Nephron progenitor cell (in vitro differentiated cells): ENCODE data around the gene CHAC1.

Source experiments
- DNase-seq: peaks from one replicate; pipeline ENCODE4 v3.0.0; 2021
- H3K27ac Mint-ChIP-seq: 2 replicates; pipeline ENCODE4 v1.8.0; 2021; ENCODE audit warnings: mild to moderate bottlenecking, moderate library complexity, mixed read lengths
- H3K27me3 Mint-ChIP-seq: 2 replicates; pipeline ENCODE4 v1.8.0; 2021; ENCODE audit warnings: mild to moderate bottlenecking, low read depth, mixed read lengths; ENCODE audit not compliant: poor library complexity
- H3K36me3 Mint-ChIP-seq: 2 replicates; pipeline ENCODE4 v1.8.0; 2021; ENCODE audit warnings: low read depth, mixed read lengths
- H3K4me1 Mint-ChIP-seq: 2 replicates; pipeline ENCODE4 v1.8.0; 2021; ENCODE audit warnings: mixed read lengths
- H3K4me3 Mint-ChIP-seq: 2 replicates; pipeline ENCODE4 v1.8.0; 2021; ENCODE audit warnings: mild to moderate bottlenecking, moderate library complexity, mixed read lengths
- H3K9me3 Mint-ChIP-seq: 2 replicates; pipeline ENCODE4 v1.8.0; 2021; ENCODE audit warnings: mild to moderate bottlenecking, moderate library complexity, mixed read lengths
- CTCF ChIP-seq: fragments of 200-600 bp; sonication (generic); IDR thresholded peaks from 2 replicates; pipeline ENCODE4 v1.5.0; 2021; ENCODE audit warnings: antibody characterized with exemption

The CHAC1 gene

GRCh38 chr15:40968290-40969085 is 15.2 kb downstream of the CHAC1 start:
- DNase-seq, result no peak
- H3K27me3 Mint-ChIP-seq, result peaks cover 14% of the 10 kb centered on the region
- peaks cover 44% of the 10 kb centered on the region for H3K4me1 Mint-ChIP-seq
- no peak for TF ChIP-seq CTCF
- no peak overlapping the region for H3K4me3 Mint-ChIP-seq
- no peaks in the 10 kb centered on the region for H3K36me3 Mint-ChIP-seq
- H3K9me3 Mint-ChIP-seq, result no peaks in the 10 kb centered on the region
- no peak overlapping the region for H3K27ac Mint-ChIP-seq

GRCh38 chr15:40969363-40969762 is 16.1 kb downstream of the CHAC1 start:
- peaks cover 13% of the 10 kb centered on the region for H3K27me3 Mint-ChIP-seq
- no peak overlapping the region for H3K4me3 Mint-ChIP-seq
- no peaks in the 10 kb centered on the region for H3K36me3 Mint-ChIP-seq
- TF ChIP-seq CTCF, result no peak
- no peaks in the 10 kb centered on the region for H3K9me3 Mint-ChIP-seq
- H3K27ac Mint-ChIP-seq, result no peak overlapping the region
- no peak for DNase-seq
- peaks cover 43% of the 10 kb centered on the region for H3K4me1 Mint-ChIP-seq

GRCh38 chr15:40974879-40975278 is 21.6 kb downstream of the CHAC1 start:
- no peak overlapping the region for H3K4me3 Mint-ChIP-seq
- H3K27me3 Mint-ChIP-seq, result peaks cover 2% of the 10 kb centered on the region
- H3K27ac Mint-ChIP-seq, result no peak overlapping the region
- H3K4me1 Mint-ChIP-seq, result peaks cover 10% of the 10 kb centered on the region
- H3K9me3 Mint-ChIP-seq, result no peaks in the 10 kb centered on the region
- no peak for TF ChIP-seq CTCF
- H3K36me3 Mint-ChIP-seq, result peaks cover 24% of the 10 kb centered on the region
- DNase-seq, result no peak

GRCh38 chr15:40976819-40977218 is 23.5 kb downstream of the CHAC1 start:
- Mint-ChIP-seq H3K27me3 (peaks cover 2% of the 10 kb centered on the region), H3K4me3 (no peak overlapping the region), H3K36me3 (peaks cover 42% of the 10 kb centered on the region), H3K4me1 (peaks cover 10% of the 10 kb centered on the region), H3K9me3 (no peaks in the 10 kb centered on the region), H3K27ac (no peak overlapping the region)
- TF ChIP-seq CTCF, result no peak
- no peak for DNase-seq

GRCh38 chr15:40978141-40978540 is 24.9 kb downstream of the CHAC1 start:
- H3K4me3 Mint-ChIP-seq, result no peak overlapping the region
- H3K27me3 Mint-ChIP-seq, result no peaks in the 10 kb centered on the region
- no peaks in the 10 kb centered on the region for H3K9me3 Mint-ChIP-seq
- H3K27ac Mint-ChIP-seq, result no peak overlapping the region
- no peak for DNase-seq
- H3K4me1 Mint-ChIP-seq, result no peaks in the 10 kb centered on the region
- H3K36me3 Mint-ChIP-seq, result peaks cover 56% of the 10 kb centered on the region
- TF ChIP-seq CTCF, result no peak

GRCh38 chr15:40978562-40978961 is 25.3 kb downstream of the CHAC1 start:
- Mint-ChIP-seq H3K4me3 (no peak overlapping the region), H3K27ac (no peak overlapping the region), H3K36me3 (peaks cover 60% of the 10 kb centered on the region), H3K9me3 (no peaks in the 10 kb centered on the region), H3K4me1 (no peaks in the 10 kb centered on the region), H3K27me3 (no peaks in the 10 kb centered on the region)
- TF ChIP-seq CTCF, result no peak
- DNase-seq, result no peak
